GM19324 (cell line): ENCODE data around the gene SPINK5.

Experiments used
- ATAC-seq: cut with Tn5 transposase; IDR thresholded peaks from one replicate; pipeline ENCODE4 v1.9.1; 2021; ENCODE audit warnings: mild to moderate bottlenecking, moderate library complexity; ENCODE audit not compliant: unreplicated experiment, low FRiP score

The SPINK5 gene

DNA sequence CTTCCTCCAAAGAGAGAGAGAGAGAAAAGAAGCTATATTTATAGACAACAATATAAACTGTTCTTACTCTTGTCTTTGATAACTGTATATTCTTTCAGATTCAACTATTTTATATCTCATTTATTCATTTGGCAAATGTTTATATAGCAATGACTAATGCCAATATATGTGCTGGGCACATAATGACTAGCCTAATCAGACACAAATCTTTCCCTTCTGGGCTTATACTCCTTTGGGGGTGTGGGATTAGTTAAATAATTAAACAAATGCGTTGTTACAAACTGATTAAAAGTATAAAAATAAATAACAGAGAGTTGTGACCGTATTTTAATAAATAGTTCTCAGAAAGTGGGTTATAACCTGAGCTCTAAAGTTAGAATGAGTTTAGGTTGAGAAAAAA, 108.6 kb downstream of the SPINK5 start:
- ATAC-seq, result no peak

GRCh38 chr5:148176480-148176879, 112.7 kb downstream of the SPINK5 start:
- no peak for ATAC-seq

GRCh38 chr5:148177207-148177606, 113.4 kb downstream of the SPINK5 start:
- no peak for ATAC-seq

DNA sequence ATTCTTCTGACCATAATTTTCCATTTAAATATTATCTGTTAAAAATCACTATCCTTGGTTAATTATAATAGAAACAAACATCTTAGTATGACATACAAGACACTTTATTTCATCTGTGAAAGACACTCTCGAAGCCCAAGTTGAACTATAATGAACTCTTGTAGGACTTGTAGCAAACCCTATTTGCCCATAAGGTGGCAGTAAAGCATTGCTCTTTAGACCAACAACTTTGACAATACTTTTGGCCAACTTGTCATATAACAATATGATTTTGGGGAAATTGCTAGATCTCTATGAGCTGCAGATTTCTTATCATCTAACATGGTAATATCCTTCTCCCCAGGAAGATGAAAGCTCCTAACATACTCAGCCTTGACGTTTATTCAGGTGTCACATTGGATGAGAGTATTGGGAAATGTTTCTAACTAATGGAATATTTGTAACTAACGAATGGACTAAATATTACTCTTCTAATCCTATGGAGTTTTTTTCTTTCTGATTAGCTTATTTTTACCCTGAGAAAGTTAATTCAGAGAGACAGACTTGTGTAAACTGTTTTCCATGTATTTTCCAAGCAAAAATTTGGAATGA, 115.5 kb downstream of the SPINK5 start:
- no peak for ATAC-seq

DNA sequence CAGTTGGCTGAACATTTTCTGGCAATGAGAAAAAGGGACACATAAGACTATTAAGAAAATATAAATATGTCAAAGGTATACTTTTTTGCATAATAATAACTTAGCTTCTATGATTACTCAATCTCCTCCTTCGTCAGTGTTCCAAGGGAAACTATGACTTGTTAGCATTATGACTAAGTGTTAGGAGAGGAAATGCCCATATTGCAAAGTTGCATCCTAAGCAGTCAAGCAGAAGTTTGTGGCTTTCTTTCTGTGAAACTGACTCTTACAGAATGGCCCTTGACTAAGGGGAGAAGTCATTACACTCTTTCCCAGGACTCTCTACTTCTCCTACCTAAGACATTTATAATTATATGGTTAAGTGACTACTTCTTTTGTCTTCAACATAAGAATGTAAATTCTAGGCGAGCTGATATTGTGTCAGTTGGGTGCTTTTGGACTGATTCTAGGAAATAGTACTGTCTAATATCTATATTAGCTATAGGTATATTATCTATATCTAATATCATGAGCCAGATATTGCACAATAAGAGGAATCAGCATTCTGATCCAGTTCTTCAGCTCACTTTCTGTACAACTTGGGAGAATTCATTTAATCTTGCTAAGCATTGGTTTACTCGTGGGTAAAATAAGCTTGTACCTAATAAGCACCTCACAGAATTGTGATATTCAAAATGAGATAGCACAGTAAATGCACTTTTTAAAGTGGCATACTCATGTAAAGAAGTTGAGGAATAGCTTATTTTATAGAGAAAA, 122.6 kb downstream of the SPINK5 start:
- ATAC-seq, result no peak
